PC-9 (cell line): Measurements from ENCODE around the gene PTPN22. TPM values are rescaled to one million over a fixed set of nuclear protein-coding genes. Genes with fewer than 3 reads are reported as not detected.

ENCODE experiments used
- BruUV-seq: library from RNA; stranded (reverse); fragments of 400-500 nt; replicated peaks from 2 replicates; lab custom pipeline; 2021; lab: Mats Ljungman, UMichigan
- CTCF ChIA-PET: fragments of 300-600 bp; sonication (Branson Sonifier 250); formaldehyde crosslinking; loops from one replicate; lab custom pipeline; 2022; ENCODE audit warnings: antibody characterized with exemption; lab: Charles Lee
- POLR2A ChIA-PET: fragments of 300-600 bp; sonication (Branson Sonifier 250); formaldehyde crosslinking; loops from one replicate; lab custom pipeline; 2022; ENCODE audit warnings: antibody characterized with exemption; ENCODE audit not compliant: unreplicated experiment; lab: Charles Lee
- DNase-seq, 2 experiments: peaks; one replicate each; pipeline versions ENCODE4 v3.0.0 to v3.0.0-alpha.2; 2015 to 2022; ENCODE audit warnings: mixed read lengths in 1 of 2
- H2AFZ ChIP-seq: fragments of 200-600 bp; sonication (generic); 2 replicates; pipeline ENCODE4 v1.8.1; 2017; ENCODE audit warnings: antibody characterized with exemption
- H3F3A ChIP-seq: fragments of 200-600 bp; sonication (generic); 2 replicates; pipeline ENCODE4 v1.8.1; 2017; ENCODE audit warnings: antibody characterized with exemption, mild to moderate bottlenecking, low read depth; ENCODE audit not compliant: insufficient read depth
- H3K27ac ChIP-seq: fragments of 200-600 bp; sonication (generic); 2 replicates; pipeline ENCODE4 v1.6.1; 2016; ENCODE audit warnings: mixed run types
- H3K27me3 ChIP-seq: fragments of 200-600 bp; sonication (generic); 2 replicates; pipeline ENCODE4 v1.6.1; 2016; ENCODE audit warnings: low read depth, mixed run types; ENCODE audit not compliant: insufficient read depth
- H3K36me3 ChIP-seq: fragments of 200-600 bp; sonication (generic); 2 replicates; pipeline ENCODE4 v1.6.1; 2016; ENCODE audit warnings: low read depth, mixed run types
- H3K4me1 ChIP-seq: fragments of 200-600 bp; sonication (generic); replicated peaks from 2 replicates; pipeline ENCODE4 v1.6.1; 2016; ENCODE audit warnings: mixed run types; ENCODE audit not compliant: insufficient read depth
- H3K4me2 ChIP-seq: fragments of 200-600 bp; sonication (generic); 2 replicates; pipeline ENCODE4 v1.6.1; 2017; ENCODE audit warnings: mixed run types
- H3K4me3 ChIP-seq: fragments of 200-600 bp; sonication (generic); 2 replicates; pipeline ENCODE4 v1.6.1; 2016; ENCODE audit warnings: mixed run types
- H3K79me2 ChIP-seq: fragments of 200-600 bp; sonication (generic); 2 replicates; pipeline ENCODE4 v1.6.1; 2017; ENCODE audit warnings: low read depth, mixed run types
- H3K9me2 ChIP-seq: fragments of 200-600 bp; sonication (generic); 2 replicates; pipeline ENCODE4 v1.8.1; 2017; ENCODE audit warnings: mild to moderate bottlenecking; ENCODE audit not compliant: insufficient read depth
- H3K9me3 ChIP-seq: fragments of 200-600 bp; sonication (generic); 2 replicates; pipeline ENCODE4 v1.8.1; 2016; ENCODE audit warnings: low read depth; ENCODE audit not compliant: insufficient read depth
- H4K20me1 ChIP-seq: fragments of 200-600 bp; sonication (generic); 2 replicates; pipeline ENCODE4 v1.8.1; 2017; ENCODE audit not compliant: insufficient read depth
- CTCF ChIP-seq: fragments of 200-600 bp; sonication (generic); conservative IDR thresholded peaks from 2 replicates; pipeline ENCODE4 v1.6.1; 2017; ENCODE audit warnings: mixed run types, antibody characterized with exemption, mild to moderate bottlenecking, moderate library complexity
- EZH2 ChIP-seq: fragments of 200-600 bp; sonication (generic); IDR thresholded peaks from 2 replicates; pipeline ENCODE4 v1.8.0; 2017; ENCODE audit warnings: antibody characterized with exemption, low read depth
- intact Hi-C: fragments of 100-400 bp; cut with micrococcal nuclease; formaldehyde crosslinking; loops from one replicate; pipeline ENCODE4 v1.10.0; 2022; ENCODE audit not compliant: unreplicated experiment
- total RNA-seq: library from RNA; stranded (reverse); gene quantifications from 2 replicates; pipeline ENCODE4 v1.2.3, GENCODE V29; 2021

The PTPN22 gene
- total RNA-seq, 1 experiment from 2014 or later, result 0.11 TPM

GRCh38 chr1:113850127-113850796 is 21.2 kb downstream of the PTPN22 start:
- intact Hi-C loops, result no loop called here
- no peaks in the 10 kb centered on the region for H3K36me3 ChIP-seq
- no TSS peak for BruUV-seq
- H3K9me2 ChIP-seq, result no peaks in the 10 kb centered on the region
- no peaks in the 10 kb centered on the region for H3F3A ChIP-seq
- H2AFZ ChIP-seq, result no peak overlapping the region
- no peak for TF ChIP-seq CTCF
- TF ChIP-seq EZH2, result no peak
- H3K4me3 ChIP-seq, result no peak overlapping the region
- no peaks in the 10 kb centered on the region for H3K4me1 ChIP-seq
- H3K27ac ChIP-seq, result no peak overlapping the region
- no peaks in the 10 kb centered on the region for H3K79me2 ChIP-seq
- H3K27me3 ChIP-seq, result no peaks in the 10 kb centered on the region
- CTCF ChIA-PET, result no interaction called here
- H3K9me3 ChIP-seq, result peaks cover 5% of the 10 kb centered on the region; the same call in 1 of the 2 replicates
- POLR2A ChIA-PET, result interaction anchor here (0.7 kb wide), 1 partner anchor 9 kb away, joined by 6 read pairs; no protein-coding TSS in a partner anchor
- DNase-seq, result no peak
- H3K4me2 ChIP-seq, result no peak overlapping the region
- no peaks in the 10 kb centered on the region for H4K20me1 ChIP-seq

- Histone ChIP-seq H3K9me3 (peaks cover 5% of the 10 kb centered on the region; the same call in 1 of the 2 replicates), H3K27me3 (no peaks in the 10 kb centered on the region), H4K20me1 (no peaks in the 10 kb centered on the region), H3F3A (no peaks in the 10 kb centered on the region), H2AFZ (no peak overlapping the region), H3K4me1 (no peaks in the 10 kb centered on the region), H3K4me3 (no peak overlapping the region), H3K79me2 (no peaks in the 10 kb centered on the region), H3K9me2 (no peaks in the 10 kb centered on the region), H3K4me2 (no peak overlapping the region), H3K27ac (no peak overlapping the region), H3K36me3 (no peaks in the 10 kb centered on the region)
- ChIA-PET CTCF (no interaction called here), POLR2A (no interaction called here)
- no TSS peak for BruUV-seq
- intact Hi-C loops, result no loop called here
- DNase-seq, result no peak
- no peak for TF ChIP-seq CTCF
- TF ChIP-seq EZH2, result no peak
These were observed 22.4 kb downstream of the PTPN22 start for GRCh38 chr1:113849072-113849471.

GRCh38 chr1:113846391-113847035 is 25.0 kb downstream of the PTPN22 start:
- Histone ChIP-seq H3K9me2 (no peaks in the 10 kb centered on the region), H4K20me1 (no peaks in the 10 kb centered on the region), H3K27me3 (no peaks in the 10 kb centered on the region), H3K9me3 (peaks cover 5% of the 10 kb centered on the region; the same call in 1 of the 2 replicates), H3K4me1 (no peaks in the 10 kb centered on the region), H3F3A (no peaks in the 10 kb centered on the region), H2AFZ (no peak overlapping the region), H3K79me2 (no peaks in the 10 kb centered on the region), H3K27ac (no peak overlapping the region), H3K4me2 (no peak overlapping the region), H3K4me3 (no peak overlapping the region), H3K36me3 (no peaks in the 10 kb centered on the region)
- no peak for TF ChIP-seq EZH2
- no peak for TF ChIP-seq CTCF
- DNase-seq, result no peak
- ChIA-PET POLR2A (no interaction called here), CTCF (no interaction called here)
- intact Hi-C loops, result no loop called here
- BruUV-seq, result no TSS peak
